ENCODE data around the gene UBE2K. TPM values are rescaled to one million over a fixed set of nuclear protein-coding genes. Genes with fewer than 3 reads are reported as not detected.
"Not testable (repeated sequence)": the region's sequence is repeated elsewhere in the genome, so short reads cannot be mapped to it uniquely, and the experiment has no call there.

The UBE2K gene
- total RNA-seq, 4 donors from 2014 or later = 21.5 to 32.2 (median 25.7) TPM

DNA sequence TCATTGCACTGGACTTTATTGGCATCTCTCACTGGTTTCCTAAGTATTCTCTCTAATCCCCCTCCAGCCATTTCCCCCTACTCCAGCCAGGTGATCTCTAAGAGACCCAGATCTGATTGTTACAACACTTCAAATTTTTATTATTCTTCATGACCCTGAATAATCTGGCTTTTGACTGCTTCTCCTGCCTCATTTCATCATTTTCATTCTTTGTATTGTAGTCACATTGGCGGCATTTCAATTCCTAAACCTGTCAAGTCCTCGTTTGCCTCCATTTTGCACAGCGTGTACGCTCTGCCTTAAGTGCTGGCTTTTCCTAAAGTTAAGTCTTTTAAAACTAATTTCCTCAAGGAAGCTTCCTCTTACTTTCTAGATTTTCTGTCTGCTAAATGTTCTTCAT is 31.6 kb downstream of the UBE2K start:
- no peak for DNase-seq (ENCODE audit: low spot score in 2 of 2)
- intact Hi-C loops (cut with DNase I; ENCODE audit: low total_unique reads) = no loop called here
- TF ChIP-seq, protein P1, sequence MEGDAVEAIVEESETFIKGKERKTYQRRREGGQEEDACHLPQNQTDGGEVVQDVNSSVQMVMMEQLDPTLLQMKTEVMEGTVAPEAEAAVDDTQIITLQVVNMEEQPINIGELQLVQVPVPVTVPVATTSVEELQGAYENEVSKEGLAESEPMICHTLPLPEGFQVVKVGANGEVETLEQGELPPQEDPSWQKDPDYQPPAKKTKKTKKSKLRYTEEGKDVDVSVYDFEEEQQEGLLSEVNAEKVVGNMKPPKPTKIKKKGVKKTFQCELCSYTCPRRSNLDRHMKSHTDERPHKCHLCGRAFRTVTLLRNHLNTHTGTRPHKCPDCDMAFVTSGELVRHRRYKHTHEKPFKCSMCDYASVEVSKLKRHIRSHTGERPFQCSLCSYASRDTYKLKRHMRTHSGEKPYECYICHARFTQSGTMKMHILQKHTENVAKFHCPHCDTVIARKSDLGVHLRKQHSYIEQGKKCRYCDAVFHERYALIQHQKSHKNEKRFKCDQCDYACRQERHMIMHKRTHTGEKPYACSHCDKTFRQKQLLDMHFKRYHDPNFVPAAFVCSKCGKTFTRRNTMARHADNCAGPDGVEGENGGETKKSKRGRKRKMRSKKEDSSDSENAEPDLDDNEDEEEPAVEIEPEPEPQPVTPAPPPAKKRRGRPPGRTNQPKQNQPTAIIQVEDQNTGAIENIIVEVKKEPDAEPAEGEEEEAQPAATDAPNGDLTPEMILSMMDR (IDR thresholded peaks at IDR 0.05) = no peak
- no peak for TF ChIP-seq POLR2A (IDR thresholded peaks at IDR 0.05)
- 68 to 74% methylated on average over 4 of the region's 4 CpGs for WGBS, 2 donors
- H3K4me3 ChIP-seq (ENCODE audit: low read depth, poor library complexity, severe bottlenecking) = no peak overlapping the region

DNA sequence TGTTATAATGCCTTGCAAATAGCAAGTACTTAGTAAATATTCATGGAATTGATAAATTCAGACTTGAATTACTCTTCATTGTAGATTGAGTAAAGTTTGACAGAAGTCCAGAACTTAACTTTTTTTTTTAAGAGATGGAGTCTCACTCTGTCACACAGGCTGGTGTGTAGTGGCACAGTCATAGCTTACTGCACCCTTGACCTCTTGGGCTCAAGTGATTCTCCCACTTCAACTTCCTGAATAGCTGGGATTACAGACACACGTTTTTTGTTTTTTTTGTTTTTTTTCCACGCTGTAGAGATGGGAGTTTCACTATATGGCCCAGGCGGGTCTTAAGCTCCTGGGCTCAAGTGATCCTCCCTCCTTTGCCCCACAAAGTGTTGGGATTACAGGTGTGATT is 32.1 kb downstream of the UBE2K start:
- DNase-seq (ENCODE audit: low spot score in 2 of 2) = no peak
- intact Hi-C loops (cut with DNase I; ENCODE audit: low total_unique reads) = no loop called here
- 66 to 67% methylated on average over 3 of the region's 3 CpGs for WGBS, 2 donors

DNA sequence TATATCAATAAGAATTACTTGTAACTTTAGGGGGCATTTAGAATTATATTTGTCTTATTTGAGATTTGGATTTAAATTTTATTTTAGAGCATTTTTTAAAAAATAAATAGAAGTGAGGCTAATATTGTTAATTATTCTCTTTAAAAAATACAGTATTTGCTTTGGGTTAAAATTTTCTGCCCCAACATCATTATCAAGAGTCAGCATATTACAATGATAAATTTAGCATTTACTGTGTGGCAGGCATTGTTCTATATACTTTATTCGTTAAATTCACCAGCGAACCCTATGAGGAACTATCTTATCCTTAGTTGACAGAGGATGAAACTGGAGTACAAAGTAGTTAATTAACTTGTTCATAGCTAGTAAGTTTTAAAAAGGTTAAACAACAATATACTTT is 34.0 kb downstream of the UBE2K start:
- no peak for DNase-seq (ENCODE audit: low spot score in 2 of 2)
- WGBS, 2 donors = 84 to 96% methylated on average over 2 of the region's 2 CpGs
- TF ChIP-seq, protein P1 (IDR thresholded peaks at IDR 0.05) = no peak
- no peak for TF ChIP-seq POLR2A (IDR thresholded peaks at IDR 0.05)
- intact Hi-C loops (cut with DNase I; ENCODE audit: low total_unique reads) = no loop called here
- no peak overlapping the region for H3K4me3 ChIP-seq (ENCODE audit: low read depth, poor library complexity, severe bottlenecking)

More for the DNA sequence above, 32.1 kb downstream of the UBE2K start:
- H3K4me3 ChIP-seq (ENCODE audit: low read depth, poor library complexity, severe bottlenecking) = no peak overlapping the region
- TF ChIP-seq POLR2A (IDR thresholded peaks at IDR 0.05) = no peak
- TF ChIP-seq, protein P1 (IDR thresholded peaks at IDR 0.05) = no peak

DNA sequence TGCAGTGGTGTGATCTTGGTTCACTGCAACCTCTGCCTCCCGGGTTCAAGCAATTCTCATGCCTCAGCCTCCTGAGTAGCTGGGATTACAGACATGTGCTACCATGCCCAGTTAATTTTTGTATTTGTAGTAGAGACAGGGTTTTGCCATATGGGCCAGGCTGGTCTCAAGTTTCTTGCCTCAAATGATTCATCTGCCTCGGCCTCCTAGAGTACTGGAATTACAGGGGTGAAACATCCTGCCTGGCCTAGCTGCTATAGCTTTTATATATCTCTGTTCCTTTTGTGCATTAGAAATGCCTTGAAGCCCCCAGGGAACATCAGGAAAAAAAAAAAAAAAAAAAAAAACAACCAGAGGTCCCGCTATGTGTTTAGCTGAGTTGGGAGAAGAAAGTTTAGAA is 34.8 kb downstream of the UBE2K start:
- TF ChIP-seq, protein P1 (IDR thresholded peaks at IDR 0.05) = no peak
- no peak for TF ChIP-seq POLR2A (IDR thresholded peaks at IDR 0.05)
- no peak for DNase-seq (ENCODE audit: low spot score in 2 of 2)
- no peak overlapping the region for H3K4me3 ChIP-seq (ENCODE audit: low read depth, poor library complexity, severe bottlenecking)
- intact Hi-C loops (cut with DNase I; ENCODE audit: low total_unique reads) = no loop called here
- 82 to 83% methylated on average over 3 of the region's 3 CpGs for WGBS, 2 donors

DNA sequence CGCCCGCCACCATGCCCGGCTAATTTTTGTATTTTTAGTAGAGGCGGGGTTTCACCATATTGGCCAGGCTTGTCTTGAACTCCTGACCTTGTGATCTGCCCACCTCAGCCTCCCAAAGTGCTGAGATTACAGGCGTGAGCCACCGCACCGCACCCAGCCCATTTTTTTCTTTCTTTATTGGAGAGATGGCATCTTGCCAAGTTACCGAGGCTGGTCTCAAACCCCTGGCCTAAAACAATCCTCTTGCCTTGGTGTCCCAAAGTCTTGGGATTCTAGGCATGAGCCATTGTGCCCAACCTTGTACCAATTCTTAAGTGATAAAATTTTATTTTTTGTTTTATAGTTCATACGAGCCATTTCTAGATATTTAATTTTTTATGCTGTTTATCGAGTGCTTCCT is 41.7 kb downstream of the UBE2K start:
- 96 to 97% methylated on average over 10 of the region's 10 CpGs for WGBS, 2 donors
- intact Hi-C loops (cut with DNase I; ENCODE audit: low total_unique reads); H3K4me3 ChIP-seq (ENCODE audit: low read depth, poor library complexity, severe bottlenecking); DNase-seq (ENCODE audit: low spot score in 2 of 2): not testable (repeated sequence)

DNA sequence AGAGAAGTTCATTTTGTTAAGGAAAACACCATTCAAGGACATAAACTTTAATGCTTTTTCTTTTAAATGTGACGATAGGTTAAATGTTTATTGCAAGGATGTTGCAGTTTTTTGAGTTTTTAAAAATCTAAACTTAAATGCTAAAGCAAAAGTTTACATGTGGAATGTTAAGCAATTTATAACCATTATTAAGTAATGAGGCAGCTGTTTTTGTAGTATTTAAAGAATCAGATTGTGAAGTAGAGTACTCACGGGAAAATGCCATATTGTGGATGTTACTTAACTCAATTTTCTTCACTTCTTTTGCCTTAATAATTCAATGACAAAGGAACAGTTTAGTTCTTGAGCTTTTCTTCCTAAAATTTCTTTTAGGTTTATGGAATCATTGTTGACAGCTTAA is 43.5 kb downstream of the UBE2K start:
- no peak for DNase-seq (ENCODE audit: low spot score in 2 of 2)
- TF ChIP-seq POLR2A (IDR thresholded peaks at IDR 0.05) = no peak
- TF ChIP-seq, protein P1 (IDR thresholded peaks at IDR 0.05) = no peak
- intact Hi-C loops (cut with DNase I; ENCODE audit: low total_unique reads) = no loop called here
- WGBS, 2 donors = 94 to 96% methylated on average over 2 of the region's 2 CpGs
- H3K4me3 ChIP-seq (ENCODE audit: low read depth, poor library complexity, severe bottlenecking) = no peak overlapping the region

Measured in lower leg skin (tissue), 4 donors.